MM.1S (cell line): ENCODE data around the gene SHROOM3.
"Not testable (repeated sequence)": the region's sequence is repeated elsewhere in the genome, so short reads cannot be mapped to it uniquely, and the experiment has no call there.

ENCODE experiments used
- DNase-seq: peaks from one replicate; pipeline ENCODE4 v3.0.0-alpha.2; 2015
- H2AFZ ChIP-seq: fragments of 300-600 bp; sonication (generic); 2 replicates; pipeline ENCODE4 v1.6.0; 2016; ENCODE audit warnings: antibody characterized with exemption, low read length
- H3F3A ChIP-seq: fragments of 300-600 bp; sonication (generic); 2 replicates; pipeline ENCODE4 v1.6.1; 2016; ENCODE audit warnings: mild to moderate bottlenecking, antibody characterized with exemption, low read length, moderate library complexity, mixed read lengths; ENCODE audit not compliant: insufficient read depth
- H3K27ac ChIP-seq: fragments of 300-600 bp; sonication (generic); 2 replicates; pipeline ENCODE4 v1.5.1; 2016; ENCODE audit warnings: mild to moderate bottlenecking, low read length
- H3K27me3 ChIP-seq: fragments of 300-600 bp; sonication (generic); replicated peaks from 2 replicates; pipeline ENCODE4 v1.6.0; 2016; ENCODE audit warnings: low read length; ENCODE audit not compliant: insufficient read depth
- H3K36me3 ChIP-seq: fragments of 300-600 bp; sonication (generic); replicated peaks from 2 replicates; pipeline ENCODE4 v1.6.1; 2016; ENCODE audit warnings: mild to moderate bottlenecking, low read length, mixed read lengths; ENCODE audit not compliant: insufficient read depth
- H3K4me1 ChIP-seq: fragments of 300-600 bp; sonication (generic); 2 replicates; pipeline ENCODE4 v1.6.1; 2016; ENCODE audit warnings: low read length, mixed read lengths
- H3K4me2 ChIP-seq: fragments of 300-600 bp; sonication (generic); 2 replicates; pipeline ENCODE4 v1.6.0; 2016; ENCODE audit warnings: low read depth, low read length
- H3K4me3 ChIP-seq: fragments of 300-600 bp; sonication (generic); 2 replicates; pipeline ENCODE4 v1.5.1; 2016; ENCODE audit warnings: low read length, mixed read lengths
- H3K79me2 ChIP-seq: fragments of 300-600 bp; sonication (generic); 2 replicates; pipeline ENCODE4 v1.6.1; 2016; ENCODE audit warnings: mixed run types, low read length, mixed read lengths
- H3K9ac ChIP-seq: fragments of 300-600 bp; sonication (generic); 2 replicates; pipeline ENCODE4 v1.6.1; 2016; ENCODE audit warnings: low read length, mixed read lengths
- H3K9me2 ChIP-seq: fragments of 300-600 bp; sonication (generic); replicated peaks from 2 replicates; pipeline ENCODE4 v1.6.1; 2016; ENCODE audit warnings: mild to moderate bottlenecking, low read length, mixed read lengths; ENCODE audit not compliant: insufficient read depth
- H3K9me3 ChIP-seq: fragments of 300-600 bp; sonication (generic); replicated peaks from 2 replicates; pipeline ENCODE4 v1.6.1; 2016; ENCODE audit warnings: mild to moderate bottlenecking, low read length, mixed read lengths; ENCODE audit not compliant: insufficient read depth
- H4K20me1 ChIP-seq: fragments of 300-600 bp; sonication (generic); 2 replicates; pipeline ENCODE4 v1.6.1; 2016; ENCODE audit warnings: mild to moderate bottlenecking, low read length, moderate library complexity, mixed read lengths; ENCODE audit not compliant: insufficient read depth
- EZH2 ChIP-seq: fragments of 300-600 bp; sonication (generic); optimal IDR thresholded peaks from 2 replicates; pipeline ENCODE3; 2017; ENCODE audit warnings: low read depth, mild to moderate bottlenecking, antibody characterized with exemption, low read length, mixed read lengths
- EZH2phosphoT487 ChIP-seq: fragments of 300-600 bp; sonication (generic); IDR thresholded peaks from 2 replicates; pipeline ENCODE4 v1.6.1; 2018; ENCODE audit warnings: antibody characterized with exemption, low read length
- TF ChIP-seq, protein P1 (sequence below): fragments of 300-600 bp; sonication (generic); IDR thresholded peaks from 2 replicates; pipeline ENCODE4 v1.5.1; 2016; ENCODE audit warnings: antibody characterized with exemption, low read length, mixed read lengths

Gene SHROOM3

DNA sequence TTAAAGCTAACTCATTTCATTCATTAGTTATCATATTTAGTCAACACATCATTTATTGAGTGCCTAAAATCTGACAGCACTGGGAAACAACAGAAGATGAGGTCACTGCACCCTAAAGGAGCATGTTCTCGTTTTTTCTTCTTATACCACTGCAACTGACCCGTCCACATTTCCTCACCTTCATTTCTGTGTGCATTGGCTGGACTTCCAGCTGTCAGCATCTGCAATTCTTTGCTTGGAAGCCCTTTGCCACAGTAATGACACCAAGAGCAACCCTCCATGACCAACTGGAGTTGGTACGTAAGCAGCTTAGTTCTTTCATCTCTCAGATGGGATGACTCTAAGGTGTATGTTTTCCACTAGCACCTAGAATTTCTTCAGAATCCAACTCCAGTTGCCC, 13.2 kb downstream of the SHROOM3 start:
- Histone ChIP-seq H3K4me2 (no peak overlapping the region), H3K9me3 (no peaks in the 10 kb centered on the region), H3K27me3 (no peaks in the 10 kb centered on the region), H3K36me3 (no peaks in the 10 kb centered on the region), H4K20me1 (no peaks in the 10 kb centered on the region), H3K4me3 (no peak overlapping the region), H2AFZ (no peak overlapping the region), H3K79me2 (no peaks in the 10 kb centered on the region), H3K9me2 (no peaks in the 10 kb centered on the region), H3K4me1 (peaks cover 20% of the 10 kb centered on the region), H3F3A (no peaks in the 10 kb centered on the region; the same call in 1 of the 2 replicates), H3K27ac (no peak overlapping the region), H3K9ac (no peak overlapping the region)
- DNase-seq, result no peak
- no peak for TF ChIP-seq EZH2phosphoT487

DNA sequence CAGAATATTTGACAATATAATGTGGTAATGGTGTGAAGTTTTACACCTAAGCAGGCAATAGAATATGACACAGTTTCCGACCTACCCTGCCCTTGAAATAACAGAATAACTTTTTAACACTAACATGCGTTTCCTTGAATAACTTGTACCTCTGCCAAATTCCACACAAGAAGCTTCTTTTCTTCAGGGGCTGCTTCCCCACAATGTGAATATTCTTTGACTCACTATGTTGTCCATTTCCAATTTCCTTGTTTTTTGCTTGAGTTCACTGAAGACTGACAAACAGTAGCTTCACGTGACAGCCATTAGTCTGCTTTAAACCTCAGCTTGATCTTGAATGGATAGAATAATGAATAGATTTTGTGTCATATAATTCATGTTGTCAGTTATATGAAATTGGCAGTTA, 14.3 kb downstream of the SHROOM3 start:
- H3K9ac ChIP-seq, result no peak overlapping the region
- TF ChIP-seq, protein P1, sequence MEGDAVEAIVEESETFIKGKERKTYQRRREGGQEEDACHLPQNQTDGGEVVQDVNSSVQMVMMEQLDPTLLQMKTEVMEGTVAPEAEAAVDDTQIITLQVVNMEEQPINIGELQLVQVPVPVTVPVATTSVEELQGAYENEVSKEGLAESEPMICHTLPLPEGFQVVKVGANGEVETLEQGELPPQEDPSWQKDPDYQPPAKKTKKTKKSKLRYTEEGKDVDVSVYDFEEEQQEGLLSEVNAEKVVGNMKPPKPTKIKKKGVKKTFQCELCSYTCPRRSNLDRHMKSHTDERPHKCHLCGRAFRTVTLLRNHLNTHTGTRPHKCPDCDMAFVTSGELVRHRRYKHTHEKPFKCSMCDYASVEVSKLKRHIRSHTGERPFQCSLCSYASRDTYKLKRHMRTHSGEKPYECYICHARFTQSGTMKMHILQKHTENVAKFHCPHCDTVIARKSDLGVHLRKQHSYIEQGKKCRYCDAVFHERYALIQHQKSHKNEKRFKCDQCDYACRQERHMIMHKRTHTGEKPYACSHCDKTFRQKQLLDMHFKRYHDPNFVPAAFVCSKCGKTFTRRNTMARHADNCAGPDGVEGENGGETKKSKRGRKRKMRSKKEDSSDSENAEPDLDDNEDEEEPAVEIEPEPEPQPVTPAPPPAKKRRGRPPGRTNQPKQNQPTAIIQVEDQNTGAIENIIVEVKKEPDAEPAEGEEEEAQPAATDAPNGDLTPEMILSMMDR, result no peak
- no peak for TF ChIP-seq EZH2
- no peak for TF ChIP-seq EZH2phosphoT487

DNA sequence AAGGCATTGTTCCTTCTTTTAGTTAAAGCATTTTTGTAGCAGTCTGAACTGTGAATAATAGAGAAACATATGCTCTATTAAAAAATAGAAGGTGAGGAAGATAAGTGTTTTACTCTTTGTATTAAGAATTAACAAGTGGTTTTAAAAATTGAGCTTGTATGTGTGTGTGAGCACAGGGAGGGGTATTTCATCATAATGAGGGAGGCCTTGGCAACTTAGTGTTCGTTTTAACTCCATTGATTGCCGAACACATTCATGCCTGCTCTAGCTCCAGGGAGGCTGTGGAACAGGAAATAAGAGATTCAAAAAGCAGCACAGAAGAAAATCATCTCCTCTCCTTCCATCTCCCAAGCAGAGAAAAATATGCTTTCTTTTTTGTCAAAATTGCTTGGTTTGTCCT, 14.8 kb downstream of the SHROOM3 start:
- Histone ChIP-seq H3K9me3 (no peaks in the 10 kb centered on the region), H3K79me2 (no peaks in the 10 kb centered on the region), H3K9me2 (no peaks in the 10 kb centered on the region), H2AFZ (no peak overlapping the region), H3K4me2 (peak overlapping the region; percentile 35; the same call in 1 of the 2 replicates), H3K4me3 (no peak overlapping the region), H3K27ac (no peak overlapping the region), H3K4me1 (peaks cover 20% of the 10 kb centered on the region), H3F3A (no peaks in the 10 kb centered on the region; the same call in 1 of the 2 replicates), H4K20me1 (no peaks in the 10 kb centered on the region), H3K9ac (no peak overlapping the region), H3K27me3 (no peaks in the 10 kb centered on the region), H3K36me3 (no peaks in the 10 kb centered on the region)
- TF ChIP-seq, protein P1, result no peak
- TF ChIP-seq EZH2, result no peak
- no peak for TF ChIP-seq EZH2phosphoT487
- no peak for DNase-seq

More for the DNA sequence above, 14.3 kb downstream of the SHROOM3 start:
- Histone ChIP-seq H3K4me1 (peaks cover 20% of the 10 kb centered on the region), H3K4me3 (no peak overlapping the region), H2AFZ (no peak overlapping the region), H3F3A (no peaks in the 10 kb centered on the region; the same call in 1 of the 2 replicates), H3K36me3 (no peaks in the 10 kb centered on the region), H3K79me2 (no peaks in the 10 kb centered on the region), H3K9me2 (no peaks in the 10 kb centered on the region), H3K27me3 (no peaks in the 10 kb centered on the region), H3K27ac (no peak overlapping the region), H4K20me1 (no peaks in the 10 kb centered on the region), H3K4me2 (no peak overlapping the region), H3K9me3 (no peaks in the 10 kb centered on the region)
- no peak for DNase-seq

DNA sequence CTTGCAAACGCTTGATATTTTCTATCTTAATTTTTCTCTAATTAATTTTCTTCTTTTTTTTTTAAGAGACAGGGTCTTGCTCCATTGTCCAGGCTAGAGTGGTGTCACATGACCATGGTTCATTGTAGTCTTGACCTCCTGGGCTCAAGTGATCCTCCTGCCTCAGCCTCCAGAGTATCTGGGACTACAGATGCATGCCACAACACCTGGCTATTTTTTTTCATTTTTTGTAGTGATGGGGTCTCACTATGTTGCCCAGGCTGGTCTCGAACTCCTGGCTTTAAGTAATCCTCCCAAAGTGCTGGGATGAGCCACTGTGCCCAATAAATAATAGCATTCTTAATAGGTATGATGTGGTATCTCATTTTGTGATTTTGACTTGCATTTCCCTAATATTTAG, 18.2 kb downstream of the SHROOM3 start:
- Histone ChIP-seq H3K4me1 (peaks cover 20% of the 10 kb centered on the region), H3K4me3 (no peak overlapping the region), H4K20me1 (no peaks in the 10 kb centered on the region), H3K27me3 (no peaks in the 10 kb centered on the region), H3K79me2 (no peaks in the 10 kb centered on the region), H3K36me3 (no peaks in the 10 kb centered on the region), H3K27ac (no peak overlapping the region), H3K4me2 (no peak overlapping the region), H2AFZ (no peak overlapping the region), H3K9me3 (no peaks in the 10 kb centered on the region), H3F3A (no peaks in the 10 kb centered on the region; the same call in 1 of the 2 replicates), H3K9ac (no peak overlapping the region), H3K9me2 (no peaks in the 10 kb centered on the region)
- no peak for DNase-seq
- TF ChIP-seq, protein P1, result no peak
- TF ChIP-seq EZH2phosphoT487 (no peak), EZH2 (no peak)

DNA sequence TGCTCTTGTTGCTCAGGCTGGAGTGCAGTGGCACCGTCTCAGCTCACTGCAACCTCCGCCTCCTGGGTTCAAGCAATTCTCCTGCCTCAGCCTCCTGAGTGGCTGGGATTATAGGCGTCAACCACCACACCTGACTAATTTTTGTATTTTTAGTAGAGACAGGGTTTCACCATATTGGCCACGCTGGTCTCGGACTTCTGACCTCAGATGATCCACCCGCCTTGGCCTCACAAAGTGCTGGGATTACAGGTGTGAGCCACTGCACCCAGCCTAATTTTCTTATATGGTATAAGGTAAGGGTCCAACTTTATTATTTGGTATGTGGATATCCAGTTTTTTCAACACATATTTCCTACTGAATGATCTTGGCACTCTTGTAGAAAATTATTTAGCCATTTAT, 19.0 kb downstream of the SHROOM3 start:
- H3K79me2 ChIP-seq, H3K4me3 ChIP-seq, H3K36me3 ChIP-seq, H3F3A ChIP-seq, H3K4me2 ChIP-seq, DNase-seq, H2AFZ ChIP-seq, H4K20me1 ChIP-seq, H3K9me2 ChIP-seq, H3K27me3 ChIP-seq, H3K27ac ChIP-seq, H3K9ac ChIP-seq, H3K9me3 ChIP-seq: not testable (repeated sequence)
- peaks cover 20% of the 10 kb centered on the region for H3K4me1 ChIP-seq
